GM18873 (cell line): ENCODE measurements around the gene ABCG5.

Experiments
- ATAC-seq: cut with Tn5 transposase; IDR thresholded peaks from one replicate; pipeline ENCODE4 v1.9.1; 2021; ENCODE audit warnings: mild to moderate bottlenecking, moderate library complexity, moderate number of reproducible peaks; ENCODE audit not compliant: unreplicated experiment, low FRiP score

Gene ABCG5

GRCh38 chr2:43838560-43839267, at the start of gene ABCG5, which contains the start of gene ABCG8:
ABCG5 (minus strand) TSS chr2:43838839; CDS start chr2:43838679, 160 bp downstream.
ABCG8 (plus strand) TSS chr2:43838971; CDS start chr2:43839054, 83 bp downstream.
- no peak for ATAC-seq

GRCh38 chr2:43887176-43887575, 48.5 kb upstream of the ABCG5 start:
- no peak for ATAC-seq

- no peak for ATAC-seq
These were observed 46.5 kb upstream of the ABCG5 start for GRCh38 chr2:43885132-43885632.

GRCh38 chr2:43884689-43885088, 46.0 kb upstream of the ABCG5 start:
- no peak for ATAC-seq

GRCh38 chr2:43882312-43882711, 43.7 kb upstream of the ABCG5 start:
- ATAC-seq: no peak

- ATAC-seq: no peak
These were observed 42.3 kb upstream of the ABCG5 start for GRCh38 chr2:43880952-43881351.

GRCh38 chr2:43880471-43880870, 41.8 kb upstream of the ABCG5 start:
- ATAC-seq: no peak

- ATAC-seq: no peak
These were observed 40.6 kb upstream of the ABCG5 start for GRCh38 chr2:43879261-43879660.

GRCh38 chr2:43877782-43878464, 39.3 kb upstream of the ABCG5 start:
- peak; percentile 55 for ATAC-seq

GRCh38 chr2:43874776-43875451, 36.3 kb upstream of the ABCG5 start:
- ATAC-seq: no peak

- no peak for ATAC-seq
These were observed 33.5 kb upstream of the ABCG5 start for GRCh38 chr2:43872151-43872550.

- no peak for ATAC-seq
These were observed 16.7 kb upstream of the ABCG5 start for GRCh38 chr2:43855292-43855691.

GRCh38 chr2:43854671-43855070, 16.0 kb upstream of the ABCG5 start:
- ATAC-seq: no peak

- no peak for ATAC-seq
These were observed 14.8 kb upstream of the ABCG5 start for GRCh38 chr2:43853141-43854081.

GRCh38 chr2:43852196-43852730, 13.6 kb upstream of the ABCG5 start:
- no peak for ATAC-seq

GRCh38 chr2:43851011-43851980, 12.7 kb upstream of the ABCG5 start:
- no peak for ATAC-seq

- no peak for ATAC-seq
These were observed 9.6 kb upstream of the ABCG5 start for GRCh38 chr2:43848214-43848613.

GRCh38 chr2:43846140-43846793, 7.6 kb upstream of the ABCG5 start:
- no peak for ATAC-seq
